GM21576 (cell line): ENCODE data around the gene LRATD1.

Experiments
- ATAC-seq: cut with Tn5 transposase; IDR thresholded peaks from one replicate; pipeline ENCODE4 v1.9.1; 2021; ENCODE audit warnings: mild to moderate bottlenecking, moderate library complexity; ENCODE audit not compliant: unreplicated experiment

LRATD1 gene

GRCh38 chr2:14633061-14633460 is 544 bp downstream of the LRATD1 start:
- ATAC-seq, result no peak

GRCh38 chr2:14633461-14634181 is 1.1 kb downstream of the LRATD1 start:
- ATAC-seq, result no peak

- no peak for ATAC-seq
Measured at GRCh38 chr2:14634182-14634488, 1.6 kb downstream of the LRATD1 start.

GRCh38 chr2:14634489-14635390 is 2.2 kb downstream of the LRATD1 start:
- ATAC-seq, result peak; percentile 74

- no peak for ATAC-seq
Measured at GRCh38 chr2:14635391-14635871, 2.9 kb downstream of the LRATD1 start.

GRCh38 chr2:14638488-14638887 is 6.0 kb downstream of the LRATD1 start:
- no peak for ATAC-seq

GRCh38 chr2:14641116-14641515 is 8.6 kb downstream of the LRATD1 start:
- no peak for ATAC-seq

- no peak for ATAC-seq
Measured at GRCh38 chr2:14642499-14642898, 10.0 kb downstream of the LRATD1 start.

GRCh38 chr2:14647714-14648113 is 15.2 kb downstream of the LRATD1 start:
- ATAC-seq, result no peak

- no peak for ATAC-seq
Measured at GRCh38 chr2:14650066-14650465, 17.5 kb downstream of the LRATD1 start.

- peak; percentile 92 for ATAC-seq
Measured at GRCh38 chr2:14654835-14655282, 22.3 kb downstream of the LRATD1 start.

- ATAC-seq, result no peak
Measured at GRCh38 chr2:14656146-14656545, 23.6 kb downstream of the LRATD1 start.

GRCh38 chr2:14661163-14661562 is 28.6 kb downstream of the LRATD1 start:
- no peak for ATAC-seq

- ATAC-seq, result no peak
Measured at GRCh38 chr2:14673351-14673875, 40.9 kb downstream of the LRATD1 start.

- ATAC-seq, result no peak
Measured at GRCh38 chr2:14675489-14675888, 43.0 kb downstream of the LRATD1 start.

- no peak for ATAC-seq
Measured at GRCh38 chr2:14676371-14676770, 43.9 kb downstream of the LRATD1 start.

- ATAC-seq, result no peak
Measured at GRCh38 chr2:14677039-14677438, 44.5 kb downstream of the LRATD1 start.

- no peak for ATAC-seq
Measured at GRCh38 chr2:14678761-14679160, 46.2 kb downstream of the LRATD1 start.

GRCh38 chr2:14681608-14682007 is 49.1 kb downstream of the LRATD1 start:
- ATAC-seq, result no peak
